Activated CD4-positive, alpha-beta T cell treated with anti-CD3 and anti-CD28 coated beads, Interleukin-2, Interleukin-4, amounts not matched to agents 100 ng/mL and 50 ng/mL, durations not matched to agents 16 hours and 8 hours (primary cell): ENCODE results near the gene RNF141.

Experiments used
- DNase-seq: peaks from one replicate; pipeline ENCODE4 v3.0.0-alpha.2; 2020; ENCODE audit warnings: low spot score

RNF141 gene

DNA sequence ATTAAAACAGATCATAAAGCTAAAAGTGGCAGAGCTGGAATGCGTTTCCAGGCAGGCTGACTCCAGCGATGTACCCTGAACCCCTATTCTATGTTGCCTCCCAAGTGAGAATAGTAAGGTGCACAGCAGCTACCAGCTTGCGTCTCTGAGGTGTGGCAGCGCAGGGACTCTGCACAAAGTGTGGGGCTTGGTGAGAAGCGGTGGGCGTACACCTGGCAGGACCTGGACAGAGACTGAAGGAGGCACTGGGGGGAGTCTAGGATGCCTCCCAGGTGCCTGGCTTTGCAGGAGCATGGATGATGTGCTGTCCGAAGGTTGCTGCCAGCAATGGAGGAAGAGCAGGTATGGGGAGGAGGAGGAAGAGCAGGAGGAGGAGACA is 43.0 kb downstream of the RNF141 start:
- no peak for DNase-seq

GRCh38 chr11:10497371-10498021 is 43.5 kb downstream of the RNF141 start:
- DNase-seq, result no peak

DNA sequence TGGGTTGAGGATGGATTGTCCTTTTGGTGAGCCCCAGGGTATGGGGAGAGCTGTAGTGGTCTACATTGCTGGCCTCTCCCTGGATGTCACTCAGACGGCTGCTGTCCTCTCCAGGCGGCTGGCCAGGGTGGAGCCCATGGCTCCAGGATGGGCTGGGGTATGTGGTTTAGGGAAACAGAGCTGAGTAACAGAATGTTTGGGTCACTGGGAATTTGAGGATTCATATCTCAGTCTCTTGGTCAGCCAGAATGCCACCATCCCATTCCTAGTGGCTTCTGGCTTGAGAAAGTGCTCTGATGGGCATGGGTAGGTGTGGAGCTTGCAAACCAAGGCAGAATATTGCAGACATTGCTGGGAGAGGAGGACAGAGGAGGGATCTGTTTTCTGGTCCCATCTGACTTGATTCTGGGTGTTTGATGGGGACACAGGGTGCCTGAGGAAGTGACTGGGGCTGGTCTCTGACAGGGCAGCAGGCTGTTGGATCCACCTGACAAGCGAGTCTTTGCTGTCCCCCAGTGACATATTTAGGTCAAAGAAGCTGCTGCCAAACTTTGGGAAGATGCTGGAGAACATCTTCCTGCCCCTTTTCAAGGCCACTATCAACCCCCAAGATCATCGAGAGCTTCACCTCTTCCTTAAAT is 44.6 kb downstream of the RNF141 start:
- no peak for DNase-seq

DNA sequence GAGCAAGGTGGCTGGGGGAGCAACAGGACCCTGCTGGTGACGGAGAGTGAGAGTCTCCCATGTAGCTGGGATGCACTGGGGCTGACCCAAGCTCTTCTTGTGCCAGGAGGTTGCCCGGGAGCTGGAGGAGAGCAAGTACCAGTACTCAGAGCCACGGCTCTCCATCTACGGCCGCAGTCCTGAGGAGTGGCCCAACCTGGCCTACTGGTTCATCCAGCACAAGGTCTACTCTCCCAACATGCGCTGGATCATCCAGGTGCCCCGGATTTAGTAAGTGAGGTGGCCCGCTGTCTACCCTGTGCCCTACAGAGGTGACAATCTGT is 45.6 kb downstream of the RNF141 start:
- DNase-seq, result no peak

- DNase-seq, result no peak
Measured at GRCh38 chr11:10494636-10495463, 46.1 kb downstream of the RNF141 start.

- no peak for DNase-seq
Measured at GRCh38 chr11:10493041-10493663, 47.8 kb downstream of the RNF141 start.

DNA sequence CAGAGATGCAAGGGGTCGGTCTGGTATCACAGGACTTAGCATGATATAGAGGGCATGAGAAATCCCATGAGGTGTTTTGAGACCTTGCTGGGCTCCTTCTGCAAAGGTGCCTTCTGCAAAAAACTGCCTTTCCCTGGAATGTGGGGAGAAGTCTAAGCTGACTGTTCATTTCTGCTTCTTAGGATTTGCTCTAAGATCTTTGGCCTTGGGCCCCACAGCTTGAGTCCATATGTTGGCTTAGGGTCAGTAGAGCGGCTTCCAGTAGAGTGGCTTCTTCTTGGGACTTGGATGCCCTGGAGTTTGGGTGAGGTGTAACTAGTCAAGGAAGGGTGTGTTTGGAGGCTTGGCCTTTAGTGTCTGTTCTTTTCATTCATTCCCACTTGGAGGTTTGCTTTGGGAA is 48.9 kb downstream of the RNF141 start:
- no peak for DNase-seq

DNA sequence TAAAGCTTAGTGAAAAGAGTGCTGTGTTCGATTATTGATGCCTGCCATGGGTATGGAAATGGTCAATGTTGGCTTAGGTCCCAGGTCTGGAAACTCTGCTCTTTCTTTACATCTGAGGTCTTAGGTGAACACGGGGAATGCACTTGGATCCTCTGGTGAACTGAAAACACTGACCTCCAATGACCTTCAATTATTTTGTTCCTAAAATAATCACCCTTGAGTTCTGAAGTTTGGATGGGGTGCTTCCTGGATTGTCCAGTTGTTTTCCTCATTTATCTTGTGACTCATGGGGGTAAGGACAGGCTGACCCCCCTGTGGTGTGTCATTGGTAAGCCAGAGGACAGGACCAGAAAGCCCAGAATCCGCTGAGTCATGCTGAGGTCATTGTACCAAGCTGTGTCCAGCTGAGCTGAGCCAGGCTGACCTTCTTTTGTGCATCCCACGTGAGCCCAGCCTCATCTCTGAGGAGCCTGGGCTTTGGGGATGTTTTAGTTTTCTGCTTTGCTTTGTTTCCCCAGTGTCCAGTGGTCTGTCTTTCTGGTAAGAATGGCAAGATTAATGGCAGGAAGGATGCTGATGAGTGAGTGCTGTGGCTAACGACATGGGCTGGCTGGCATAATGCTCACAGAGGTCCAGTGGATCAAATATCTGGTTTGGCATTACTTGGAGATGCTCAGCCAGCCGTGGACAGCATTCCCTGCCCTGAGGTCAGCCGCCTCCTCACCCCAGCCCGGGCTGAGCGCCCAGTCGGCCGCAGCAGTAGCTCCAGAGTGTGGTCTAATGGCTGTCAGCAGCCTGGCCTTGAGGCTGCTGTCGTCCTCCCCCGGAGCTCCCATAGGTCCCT is 50.4 kb downstream of the RNF141 start:
- no peak for DNase-seq

DNA sequence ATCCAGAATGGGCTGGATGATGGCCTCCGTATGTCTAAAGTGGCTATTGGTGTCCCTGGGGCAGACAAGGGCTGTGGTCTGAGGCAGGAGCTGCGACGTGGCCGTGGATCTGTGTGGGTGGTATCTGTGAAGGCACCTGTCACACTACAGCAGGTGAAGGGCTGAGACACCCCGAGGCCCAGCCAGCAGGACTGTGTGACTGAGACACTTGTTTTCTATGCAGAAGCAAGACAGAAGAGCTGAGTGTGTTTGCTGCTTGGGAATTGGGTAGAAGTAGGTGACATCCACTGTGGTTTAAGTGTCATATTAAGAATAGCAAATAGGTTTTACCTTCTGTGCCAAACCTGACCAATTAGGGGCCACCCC is 51.0 kb downstream of the RNF141 start:
- DNase-seq, result no peak

- DNase-seq, result no peak
Measured at GRCh38 chr11:10488934-10489691, 51.9 kb downstream of the RNF141 start.

DNA sequence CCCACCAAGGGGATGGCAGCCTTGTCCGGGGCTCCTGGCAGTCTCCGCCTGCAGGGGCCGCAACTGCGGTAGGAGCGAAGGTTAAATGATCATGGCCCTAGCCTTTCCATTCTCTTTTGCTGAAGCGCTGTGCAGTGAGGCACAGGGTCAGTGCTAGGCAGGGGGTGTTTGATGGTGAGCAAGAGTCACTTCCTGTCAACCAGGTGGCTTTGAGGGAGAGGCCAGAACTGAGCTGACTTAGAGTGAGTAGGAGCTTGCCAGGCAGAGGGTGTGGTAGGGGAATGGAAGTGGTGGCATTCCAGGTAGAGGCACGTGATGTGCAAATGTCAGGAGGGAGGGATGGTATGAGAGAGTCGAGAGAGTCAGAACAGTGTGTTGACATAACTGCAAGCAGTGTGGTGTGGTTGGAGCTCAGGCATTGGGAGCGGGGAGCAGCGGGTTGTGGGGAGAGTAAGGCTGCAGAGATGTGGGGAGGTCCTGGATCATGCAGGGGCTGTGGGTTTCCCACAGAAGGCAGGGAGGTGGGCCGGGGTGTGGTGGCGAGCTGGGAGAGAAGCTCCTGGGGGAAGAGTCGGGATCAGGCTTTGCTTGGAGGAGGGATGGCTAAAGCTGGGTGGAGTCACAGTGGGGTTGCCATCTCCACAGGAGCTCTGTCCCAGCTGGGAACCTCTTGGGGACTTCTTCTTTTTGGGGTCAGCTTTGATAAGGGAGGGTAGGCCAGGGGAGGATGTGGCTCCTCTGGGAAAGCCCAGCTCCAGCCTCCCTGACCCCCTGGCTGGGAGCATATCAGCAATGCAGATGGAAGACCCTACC is 52.7 kb downstream of the RNF141 start:
- no peak for DNase-seq

DNA sequence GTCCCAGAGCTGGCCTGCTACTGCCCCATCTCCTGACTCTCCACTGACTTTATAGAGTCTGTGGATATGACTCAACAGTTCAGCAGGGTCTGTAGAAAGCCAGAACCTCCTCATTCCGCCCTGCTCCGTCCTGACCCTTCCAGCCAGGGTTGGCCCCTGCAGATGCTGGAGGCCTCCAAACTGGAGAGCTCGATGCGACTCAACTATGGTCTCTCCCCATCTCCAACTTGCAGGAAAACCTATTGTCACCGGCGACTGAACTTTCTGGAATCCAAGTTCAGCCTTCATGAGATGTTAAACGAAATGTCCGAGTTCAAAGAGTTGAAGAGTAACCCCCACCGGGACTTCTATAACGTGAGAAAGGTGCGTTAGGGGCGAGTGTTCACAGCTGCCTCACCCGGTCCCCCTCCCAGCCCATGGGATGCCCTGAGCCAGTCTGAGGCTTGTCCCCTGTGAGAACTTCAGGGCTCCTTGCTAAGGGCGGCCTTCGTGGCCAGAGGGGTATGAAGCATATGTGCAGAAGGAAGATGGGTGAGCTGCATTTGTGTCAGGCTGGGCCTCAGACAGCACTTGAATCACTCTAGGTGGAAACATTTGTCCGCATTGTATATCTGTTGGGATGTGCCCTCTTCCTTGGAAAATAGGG is 53.9 kb downstream of the RNF141 start:
- DNase-seq, result no peak

DNA sequence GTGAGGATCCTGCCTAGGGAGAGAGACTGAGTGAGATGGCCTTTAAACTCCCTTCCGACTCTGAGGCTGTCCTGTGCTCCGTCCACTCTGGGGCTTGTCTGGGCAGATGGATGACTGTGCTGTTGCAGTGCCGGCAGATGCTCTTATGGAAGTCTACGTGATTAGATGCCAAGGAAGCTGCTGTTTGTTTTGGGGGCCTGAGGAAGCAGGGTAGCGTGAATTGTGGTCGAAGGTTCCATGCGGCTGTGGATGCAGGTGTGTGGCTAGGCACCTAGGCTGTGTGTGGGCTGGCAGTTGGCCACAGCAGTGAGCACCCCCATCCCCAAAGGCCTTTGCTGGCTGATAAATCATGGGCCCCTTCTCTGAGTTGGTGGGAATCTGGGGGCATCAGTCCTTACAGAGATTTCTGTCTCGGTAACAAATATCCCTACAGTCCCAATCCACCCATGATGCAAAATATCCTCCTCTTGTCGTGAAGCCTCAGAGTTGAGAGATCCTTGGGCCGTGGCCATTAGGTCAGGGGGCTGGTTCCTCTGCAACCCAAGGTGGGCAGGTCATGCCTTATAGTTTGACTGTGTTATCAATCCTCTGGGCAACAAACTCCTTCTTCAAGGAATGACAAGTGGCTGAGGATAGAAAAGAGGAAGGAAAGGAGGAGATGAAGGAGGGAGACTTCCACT is 54.7 kb downstream of the RNF141 start:
- no peak for DNase-seq

DNA sequence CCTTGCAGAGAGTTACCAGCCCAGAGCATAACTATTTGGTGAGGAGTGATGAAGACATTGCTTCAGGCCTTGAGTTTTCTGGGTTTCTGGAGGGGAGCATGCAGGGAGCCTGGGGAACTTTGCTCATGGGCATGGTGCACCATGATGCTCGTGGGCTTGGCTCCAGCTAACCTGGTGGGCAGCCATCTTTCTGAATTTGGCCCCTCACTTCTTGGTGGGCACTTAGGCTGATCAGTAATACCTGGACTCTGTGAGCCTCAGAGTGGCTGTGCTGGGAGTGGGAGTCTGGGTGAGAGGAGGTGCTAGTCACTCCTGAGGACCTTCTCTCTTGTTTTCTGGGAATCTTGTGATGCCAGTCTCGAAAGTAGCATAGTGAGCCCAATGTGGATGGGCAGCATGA is 55.3 kb downstream of the RNF141 start:
- no peak for DNase-seq

DNA sequence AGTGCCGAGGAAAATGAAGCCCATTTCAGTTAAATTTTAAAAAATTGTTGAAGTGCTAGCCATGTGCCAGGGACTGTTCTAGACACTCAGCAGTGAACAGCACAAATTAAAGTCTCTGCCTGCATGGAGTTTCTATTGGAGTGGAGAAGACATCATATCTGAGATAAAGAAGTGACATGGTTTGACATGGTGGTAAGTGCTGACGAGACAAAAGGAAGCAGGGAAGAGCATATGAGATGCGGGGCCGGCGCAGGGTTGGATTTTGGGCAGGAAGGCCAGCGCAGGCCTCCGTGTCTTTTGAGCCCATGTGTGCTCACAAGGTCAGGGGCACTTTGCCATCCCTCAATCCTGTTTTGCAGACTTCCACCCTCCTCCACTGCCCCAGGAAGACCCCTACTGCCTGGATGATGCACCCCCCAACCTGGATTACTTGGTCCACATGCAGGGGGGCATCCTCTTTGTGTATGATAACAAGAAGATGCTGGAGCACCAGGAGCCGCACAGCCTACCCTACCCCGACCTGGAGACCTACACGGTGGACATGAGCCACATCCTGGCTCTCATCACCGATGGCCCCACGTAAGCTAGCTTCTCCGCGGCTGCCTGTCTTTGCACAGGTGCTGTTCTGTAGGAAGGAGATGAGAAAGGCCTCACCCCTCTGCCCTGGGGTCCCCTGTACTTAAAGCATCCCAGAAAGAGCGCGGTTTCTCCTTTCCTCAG is 56.4 kb downstream of the RNF141 start:
- no peak for DNase-seq

- no peak for DNase-seq
Measured at GRCh38 chr11:10483584-10483983, 57.4 kb downstream of the RNF141 start.

DNA sequence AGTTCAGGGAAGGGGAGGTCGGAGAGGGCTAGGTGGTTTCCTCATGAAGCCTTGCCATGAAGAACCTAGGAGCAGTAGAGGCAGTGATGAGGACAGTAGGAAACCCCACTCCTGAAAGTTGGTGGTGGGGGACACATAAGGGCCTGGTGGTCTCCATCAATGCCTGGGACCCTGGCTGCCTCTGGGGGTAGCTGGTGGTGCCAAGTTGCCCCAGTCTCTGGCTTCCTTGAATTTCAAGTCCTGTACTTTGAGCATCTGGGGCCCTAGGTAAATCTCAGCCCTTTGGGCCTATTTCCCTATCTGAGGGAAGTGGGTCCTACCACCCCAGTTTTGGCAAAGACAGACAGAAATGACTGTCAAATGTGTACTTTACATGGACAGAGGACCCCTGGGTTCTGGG is 57.8 kb downstream of the RNF141 start:
- DNase-seq, result no peak

DNA sequence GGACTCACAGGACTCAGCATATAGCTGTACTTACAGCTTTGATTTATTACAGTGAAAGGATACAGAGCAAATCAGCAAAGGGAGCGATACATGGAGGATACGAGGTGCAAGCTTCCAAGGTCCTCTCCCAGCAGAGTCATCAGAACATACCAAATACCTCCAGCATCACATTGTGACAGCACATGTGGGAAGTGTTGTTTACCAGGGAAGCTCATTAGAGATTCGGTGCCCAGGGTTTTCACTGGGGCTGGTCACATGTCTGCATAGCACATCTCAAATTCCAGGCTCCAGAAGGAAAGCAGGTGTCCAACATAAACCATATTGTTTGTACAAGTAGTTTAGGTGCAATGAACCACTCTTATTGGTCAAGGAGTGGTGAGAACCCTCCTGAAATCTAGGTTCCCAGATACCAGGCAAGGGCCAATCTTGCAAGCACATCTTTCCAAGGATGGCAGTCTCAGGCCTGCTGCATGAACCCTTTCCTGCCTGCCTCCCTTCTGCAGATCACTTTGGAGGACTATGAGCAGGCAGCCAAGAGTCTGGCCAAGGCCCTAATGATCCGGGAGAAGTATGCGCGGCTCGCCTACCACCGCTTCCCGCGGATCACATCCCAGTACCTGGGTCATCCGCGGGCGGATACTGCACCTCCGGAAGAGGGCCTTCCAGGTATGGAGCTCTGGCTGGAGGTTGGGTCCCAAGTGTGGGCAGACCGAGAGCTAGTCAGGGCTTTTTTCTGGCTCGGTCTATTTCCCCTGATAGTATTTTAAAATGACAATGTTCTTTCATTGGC is 59.2 kb downstream of the RNF141 start:
- no peak for DNase-seq
